NOMO-1 (cell line): Measurements from ENCODE around the gene MPHOSPH9.

Experiments used
- DNase-seq, 2 experiments: peaks; one replicate each; lab custom pipeline; 2025; ENCODE audit not compliant: unreplicated experiment in 2 of 2; lab: John Stamatoyannopoulos, UW

MPHOSPH9 gene

DNA sequence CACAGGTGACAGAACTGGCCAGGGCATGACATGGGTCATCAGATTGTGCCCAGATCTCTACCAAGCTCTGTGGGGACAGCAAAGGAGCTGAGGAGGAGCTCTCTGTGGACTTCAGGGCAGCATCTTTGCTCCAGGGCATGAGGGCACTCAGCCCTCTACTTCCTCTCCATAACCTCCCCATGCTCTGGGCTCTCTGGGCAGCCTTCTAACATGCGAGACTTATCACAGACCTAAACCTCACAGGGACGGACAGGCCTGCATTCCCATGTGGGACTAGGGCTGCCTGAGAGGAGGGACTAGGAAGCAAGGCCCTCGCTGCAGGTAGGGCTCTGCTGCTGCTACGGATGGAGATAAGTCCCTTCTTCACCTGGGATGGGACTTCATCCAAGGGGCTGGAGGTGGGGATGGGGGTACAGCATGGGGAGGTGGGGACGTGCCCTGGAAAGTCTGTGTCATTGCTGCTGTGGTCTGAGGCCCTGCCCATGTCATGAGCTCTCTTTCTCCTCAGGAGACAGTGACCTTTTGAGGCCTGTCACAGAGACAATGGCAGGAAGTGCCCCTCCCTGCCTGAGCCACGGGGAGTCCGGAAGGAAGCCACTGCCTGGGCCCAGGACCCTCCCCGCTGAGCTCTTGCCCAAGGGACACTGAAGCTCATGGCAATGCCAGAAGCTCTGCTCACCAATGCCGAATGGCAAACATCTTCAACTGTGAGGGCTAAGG lies 126.1 kb downstream of the MPHOSPH9 start:
- peak; percentile 67 to 69 for DNase-seq

- DNase-seq = no peak
Measured at GRCh38 chr12:123105211-123105826, 127.6 kb downstream of the MPHOSPH9 start.

GRCh38 chr12:123104809-123105208 lies 128.1 kb downstream of the MPHOSPH9 start:
- DNase-seq = no peak
